Measurements from ENCODE around the gene HOXC4.
A peak's percentile ranks its signal among the peaks of the same experiment; 100 is the strongest.

The HOXC4 gene

DNA sequence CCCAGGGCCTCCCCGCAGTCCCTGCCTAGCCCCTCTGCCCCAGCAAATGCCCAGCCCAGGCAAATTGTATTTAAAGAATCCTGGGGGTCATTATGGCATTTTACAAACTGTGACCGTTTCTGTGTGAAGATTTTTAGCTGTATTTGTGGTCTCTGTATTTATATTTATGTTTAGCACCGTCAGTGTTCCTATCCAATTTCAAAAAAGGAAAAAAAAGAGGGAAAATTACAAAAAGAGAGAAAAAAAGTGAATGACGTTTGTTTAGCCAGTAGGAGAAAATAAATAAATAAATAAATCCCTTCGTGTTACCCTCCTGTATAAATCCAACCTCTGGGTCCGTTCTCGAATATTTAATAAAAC lies 23.2 kb upstream of the HOXC4 start:
- no peaks in the 10 kb centered on the region for H3K36me3 ChIP-seq (ENCODE audit: control insufficient read depth, insufficient read depth, low read length)
- no peak for DNase-seq
- H3K4me1 ChIP-seq (ENCODE audit: control insufficient read depth, insufficient read depth, low read length, poor library complexity, severe bottlenecking) = peaks cover 20% of the 10 kb centered on the region
- peaks cover 93% of the 10 kb centered on the region for H3K27me3 ChIP-seq (replicated peaks; ENCODE audit: control insufficient read depth, insufficient read depth, low read length, poor library complexity, severe bottlenecking)
- no peak overlapping the region for H3K4me3 ChIP-seq (ENCODE audit: insufficient read depth, low read depth, low read length, poor library complexity, severe bottlenecking)
- peaks cover 12% of the 10 kb centered on the region for H3K9me3 ChIP-seq (ENCODE audit: control insufficient read depth, low read length)
- H3K27ac ChIP-seq (ENCODE audit: insufficient read depth, low read length, poor library complexity, severe bottlenecking) = no peak overlapping the region

DNA sequence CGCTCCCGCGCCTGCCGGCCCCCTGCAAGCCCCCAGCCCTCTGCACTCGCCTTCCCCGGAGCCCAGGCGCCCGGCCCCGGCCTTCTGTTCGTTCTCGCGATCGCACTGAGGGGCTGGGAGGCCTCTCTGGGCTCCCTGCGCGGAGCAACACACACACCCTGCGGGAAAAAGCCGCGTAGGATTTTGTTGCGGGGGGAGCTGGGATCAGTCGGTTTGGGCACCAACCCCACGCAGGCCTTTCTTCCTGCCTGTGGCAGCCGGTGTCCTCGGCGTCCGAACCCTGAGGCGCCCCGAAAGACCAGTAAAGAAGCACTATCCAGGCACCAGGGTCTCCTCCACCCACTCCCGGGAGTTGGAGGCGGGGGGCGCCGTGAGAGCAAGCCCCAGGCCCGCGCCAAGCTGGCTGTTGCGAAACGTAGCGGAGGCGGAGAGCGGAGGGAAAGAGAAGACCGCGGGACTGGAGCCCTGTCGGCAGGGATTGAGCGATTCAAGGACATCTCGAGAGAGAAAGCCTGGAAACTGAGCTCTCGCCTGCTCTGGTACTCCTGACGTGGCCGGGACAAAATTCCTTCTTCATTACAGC lies 22.7 kb upstream of the HOXC4 start:
- Histone ChIP-seq H3K9me3 (ENCODE audit: control insufficient read depth, low read length) (peaks cover 12% of the 10 kb centered on the region), H3K27me3 (replicated peaks; ENCODE audit: control insufficient read depth, insufficient read depth, low read length, poor library complexity, severe bottlenecking) (peaks cover 91% of the 10 kb centered on the region), H3K4me1 (ENCODE audit: control insufficient read depth, insufficient read depth, low read length, poor library complexity, severe bottlenecking) (peaks cover 20% of the 10 kb centered on the region), H3K4me3 (ENCODE audit: insufficient read depth, low read depth, low read length, poor library complexity, severe bottlenecking) (no peak overlapping the region), H3K27ac (ENCODE audit: insufficient read depth, low read length, poor library complexity, severe bottlenecking) (no peak overlapping the region), H3K36me3 (ENCODE audit: control insufficient read depth, insufficient read depth, low read length) (no peaks in the 10 kb centered on the region)
- no peak for DNase-seq

DNA sequence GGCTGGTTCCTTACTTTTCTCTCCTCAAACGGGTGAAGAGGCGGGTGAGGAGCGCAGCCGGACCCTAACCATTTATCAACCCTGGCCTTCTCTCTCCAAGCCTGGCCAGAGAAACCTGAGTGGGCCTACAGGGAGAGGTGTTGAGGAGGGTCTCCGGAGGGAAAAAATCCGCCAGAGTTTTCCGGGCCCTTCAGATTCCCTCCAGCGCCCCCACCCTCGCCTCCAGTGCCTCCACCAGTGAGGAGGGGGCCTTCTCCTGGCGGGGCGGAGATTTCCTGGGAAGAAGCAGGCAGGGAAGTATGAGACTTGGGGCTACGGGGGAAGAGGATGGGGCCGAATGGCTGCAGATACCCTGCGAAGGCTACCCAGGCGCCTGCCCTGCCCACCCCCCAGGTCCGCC lies 22.2 kb upstream of the HOXC4 start:
- no peak overlapping the region for H3K27ac ChIP-seq (ENCODE audit: insufficient read depth, low read length, poor library complexity, severe bottlenecking)
- H3K9me3 ChIP-seq (ENCODE audit: control insufficient read depth, low read length) = peaks cover 12% of the 10 kb centered on the region
- no peak for DNase-seq
- H3K4me3 ChIP-seq (ENCODE audit: insufficient read depth, low read depth, low read length, poor library complexity, severe bottlenecking) = no peak overlapping the region
- peaks cover 91% of the 10 kb centered on the region for H3K27me3 ChIP-seq (replicated peaks; ENCODE audit: control insufficient read depth, insufficient read depth, low read length, poor library complexity, severe bottlenecking)
- peaks cover 20% of the 10 kb centered on the region for H3K4me1 ChIP-seq (ENCODE audit: control insufficient read depth, insufficient read depth, low read length, poor library complexity, severe bottlenecking)
- no peaks in the 10 kb centered on the region for H3K36me3 ChIP-seq (ENCODE audit: control insufficient read depth, insufficient read depth, low read length)

DNA sequence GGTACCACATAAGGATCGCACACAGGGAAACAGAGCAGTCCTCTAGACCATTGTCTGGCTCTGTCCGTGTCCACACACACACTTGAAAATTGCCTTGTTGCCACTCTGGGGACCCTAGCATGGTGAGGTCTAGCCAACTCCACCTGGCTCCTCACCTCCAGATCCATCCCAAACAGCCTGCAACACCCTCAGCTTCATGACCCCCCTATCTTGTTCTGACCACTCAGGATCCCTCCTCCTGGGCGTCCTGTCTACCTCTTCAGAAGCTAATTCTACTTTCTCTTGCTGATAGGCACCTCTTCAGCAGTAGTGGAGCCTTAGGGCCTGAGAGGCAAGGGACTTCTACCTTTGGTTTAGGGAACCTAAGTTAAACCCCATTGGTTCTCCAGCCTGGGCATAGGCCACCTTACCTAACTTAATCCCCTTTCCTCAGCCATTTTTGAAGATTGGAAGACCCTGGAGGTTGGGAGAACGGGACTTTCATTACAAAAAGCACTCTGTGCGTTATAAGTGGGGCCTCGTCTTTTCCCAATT lies 21.5 kb upstream of the HOXC4 start:
- Histone ChIP-seq H3K4me3 (ENCODE audit: insufficient read depth, low read depth, low read length, poor library complexity, severe bottlenecking) (no peak overlapping the region), H3K4me1 (ENCODE audit: control insufficient read depth, insufficient read depth, low read length, poor library complexity, severe bottlenecking) (peaks cover 20% of the 10 kb centered on the region), H3K36me3 (ENCODE audit: control insufficient read depth, insufficient read depth, low read length) (no peaks in the 10 kb centered on the region), H3K9me3 (ENCODE audit: control insufficient read depth, low read length) (peaks cover 12% of the 10 kb centered on the region), H3K27me3 (replicated peaks; ENCODE audit: control insufficient read depth, insufficient read depth, low read length, poor library complexity, severe bottlenecking) (peaks cover 86% of the 10 kb centered on the region), H3K27ac (ENCODE audit: insufficient read depth, low read length, poor library complexity, severe bottlenecking) (no peak overlapping the region)
- no peak for DNase-seq

DNA sequence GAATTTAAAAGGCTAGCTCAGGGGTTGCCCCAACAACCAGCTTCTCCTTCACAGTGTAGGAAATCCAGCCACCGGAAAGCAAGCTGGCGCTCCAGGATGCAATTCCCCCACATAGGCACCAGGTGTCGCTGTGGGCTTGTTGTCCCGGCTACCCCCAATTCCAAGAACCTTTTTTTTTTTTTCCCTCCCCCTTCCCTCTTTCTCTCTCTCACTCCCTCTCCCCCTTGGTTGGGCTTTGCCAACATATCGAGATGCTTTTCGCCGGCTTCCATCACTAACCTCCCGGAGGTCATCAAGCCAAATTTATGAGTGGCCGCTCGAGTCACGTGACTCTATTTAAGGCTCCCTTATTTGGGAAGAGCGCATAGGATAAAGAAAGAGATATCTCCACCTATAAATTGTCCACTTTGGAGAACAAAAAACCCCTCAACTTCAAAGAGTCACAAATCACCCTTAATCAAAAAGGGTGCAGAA lies 21.0 kb upstream of the HOXC4 start, which contains the start of gene HOXC5:
TSS of gene HOXC5 (plus strand) at position 424 of the 474 bp plus-strand sequence. CDS start 73 bp downstream, outside the sequence.
- Histone ChIP-seq H3K36me3 (ENCODE audit: control insufficient read depth, insufficient read depth, low read length) (no peaks in the 10 kb centered on the region), H3K9me3 (ENCODE audit: control insufficient read depth, low read length) (peaks cover 12% of the 10 kb centered on the region), H3K4me1 (ENCODE audit: control insufficient read depth, insufficient read depth, low read length, poor library complexity, severe bottlenecking) (peaks cover 20% of the 10 kb centered on the region), H3K27ac (ENCODE audit: insufficient read depth, low read length, poor library complexity, severe bottlenecking) (no peak within 1 kb of the TSS), H3K4me3 (ENCODE audit: insufficient read depth, low read depth, low read length, poor library complexity, severe bottlenecking) (no peak within 1 kb of the TSS), H3K27me3 (replicated peaks; ENCODE audit: control insufficient read depth, insufficient read depth, low read length, poor library complexity, severe bottlenecking) (peaks cover 81% of the 10 kb centered on the region)
- peak; percentile 23 to 26 (median 24) for DNase-seq

DNA sequence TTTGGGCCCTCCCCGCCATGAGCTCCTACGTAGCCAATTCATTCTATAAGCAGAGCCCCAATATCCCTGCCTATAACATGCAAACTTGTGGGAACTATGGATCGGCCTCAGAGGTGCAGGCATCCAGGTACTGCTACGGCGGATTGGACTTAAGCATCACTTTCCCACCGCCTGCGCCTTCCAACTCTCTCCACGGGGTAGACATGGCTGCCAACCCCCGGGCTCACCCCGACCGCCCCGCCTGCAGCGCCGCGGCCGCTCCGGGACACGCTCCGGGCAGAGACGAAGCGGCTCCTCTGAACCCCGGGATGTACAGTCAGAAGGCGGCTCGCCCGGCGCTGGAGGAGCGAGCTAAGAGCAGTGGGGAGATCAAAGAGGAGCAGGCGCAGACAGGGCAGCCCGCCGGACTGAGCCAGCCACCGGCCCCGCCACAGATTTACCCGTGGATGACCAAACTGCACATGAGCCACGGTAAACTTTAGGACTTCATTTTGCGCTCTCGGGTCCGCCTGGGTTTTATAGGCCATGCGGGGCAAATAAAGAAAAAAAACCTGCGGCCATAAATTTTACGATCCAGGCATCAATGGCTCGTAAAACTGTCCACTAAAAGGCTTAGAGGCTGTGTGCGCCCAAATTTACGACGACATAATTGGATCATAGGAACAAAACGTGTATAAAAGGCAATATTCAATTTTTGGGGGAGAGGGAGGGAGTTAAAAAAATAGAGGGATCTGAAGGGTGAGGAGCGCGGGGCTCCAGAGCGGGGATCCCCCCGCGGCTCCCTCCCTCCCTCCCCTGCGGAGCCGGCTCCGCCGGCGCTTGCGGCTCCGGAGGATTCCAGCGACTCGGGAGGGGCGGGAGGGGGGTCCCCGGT lies 20.3 kb upstream of the HOXC4 start:
- Histone ChIP-seq H3K36me3 (ENCODE audit: control insufficient read depth, insufficient read depth, low read length) (no peaks in the 10 kb centered on the region), H3K4me1 (ENCODE audit: control insufficient read depth, insufficient read depth, low read length, poor library complexity, severe bottlenecking) (peaks cover 20% of the 10 kb centered on the region), H3K9me3 (ENCODE audit: control insufficient read depth, low read length) (peaks cover 12% of the 10 kb centered on the region), H3K4me3 (ENCODE audit: insufficient read depth, low read depth, low read length, poor library complexity, severe bottlenecking) (no peak overlapping the region), H3K27me3 (replicated peaks; ENCODE audit: control insufficient read depth, insufficient read depth, low read length, poor library complexity, severe bottlenecking) (peaks cover 83% of the 10 kb centered on the region), H3K27ac (ENCODE audit: insufficient read depth, low read length, poor library complexity, severe bottlenecking) (no peak overlapping the region)
- no peak for DNase-seq

DNA sequence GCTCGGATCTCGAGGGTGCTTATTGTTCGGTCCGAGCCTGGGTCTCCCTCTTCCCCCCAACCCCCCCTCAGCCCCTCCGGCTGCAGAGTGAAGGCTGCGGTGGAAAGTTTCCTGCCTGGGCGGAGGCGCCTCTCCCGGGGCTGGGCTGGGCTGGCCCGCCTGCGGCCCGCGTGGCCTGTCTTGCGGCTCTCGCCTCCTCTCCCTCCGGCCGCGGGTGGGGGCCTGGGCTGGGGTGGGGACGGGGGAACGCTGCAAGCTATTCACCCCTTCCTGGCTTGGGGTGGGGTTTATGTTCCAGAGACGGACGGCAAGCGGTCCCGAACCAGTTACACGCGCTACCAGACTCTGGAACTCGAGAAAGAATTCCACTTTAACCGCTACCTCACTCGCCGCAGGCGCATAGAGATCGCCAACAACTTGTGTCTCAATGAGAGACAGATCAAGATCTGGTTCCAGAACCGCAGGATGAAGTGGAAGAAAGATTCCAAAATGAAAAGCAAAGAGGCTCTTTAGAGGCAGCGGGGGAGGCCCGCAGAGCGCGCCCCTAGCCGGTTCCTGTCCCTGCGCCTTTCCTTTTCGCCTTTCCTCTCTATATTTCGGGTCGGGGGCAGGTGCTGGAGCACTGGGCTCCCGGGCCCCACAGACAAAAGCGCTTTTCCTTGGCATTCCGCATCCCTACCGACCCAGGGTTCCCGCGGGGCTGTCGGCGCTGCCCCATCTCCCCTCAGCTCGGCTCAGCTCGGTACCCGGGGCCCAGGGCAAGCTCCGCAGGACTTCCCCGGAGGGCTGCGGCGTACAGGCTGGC lies 19.5 kb upstream of the HOXC4 start:
- Histone ChIP-seq H3K4me1 (ENCODE audit: control insufficient read depth, insufficient read depth, low read length, poor library complexity, severe bottlenecking) (peaks cover 18% of the 10 kb centered on the region), H3K27me3 (replicated peaks; ENCODE audit: control insufficient read depth, insufficient read depth, low read length, poor library complexity, severe bottlenecking) (peaks cover 75% of the 10 kb centered on the region), H3K36me3 (ENCODE audit: control insufficient read depth, insufficient read depth, low read length) (no peaks in the 10 kb centered on the region), H3K4me3 (ENCODE audit: insufficient read depth, low read depth, low read length, poor library complexity, severe bottlenecking) (peak overlapping the region; percentile 6), H3K27ac (ENCODE audit: insufficient read depth, low read length, poor library complexity, severe bottlenecking) (no peak overlapping the region), H3K9me3 (ENCODE audit: control insufficient read depth, low read length) (peaks cover 12% of the 10 kb centered on the region)
- DNase-seq = no peak

DNA sequence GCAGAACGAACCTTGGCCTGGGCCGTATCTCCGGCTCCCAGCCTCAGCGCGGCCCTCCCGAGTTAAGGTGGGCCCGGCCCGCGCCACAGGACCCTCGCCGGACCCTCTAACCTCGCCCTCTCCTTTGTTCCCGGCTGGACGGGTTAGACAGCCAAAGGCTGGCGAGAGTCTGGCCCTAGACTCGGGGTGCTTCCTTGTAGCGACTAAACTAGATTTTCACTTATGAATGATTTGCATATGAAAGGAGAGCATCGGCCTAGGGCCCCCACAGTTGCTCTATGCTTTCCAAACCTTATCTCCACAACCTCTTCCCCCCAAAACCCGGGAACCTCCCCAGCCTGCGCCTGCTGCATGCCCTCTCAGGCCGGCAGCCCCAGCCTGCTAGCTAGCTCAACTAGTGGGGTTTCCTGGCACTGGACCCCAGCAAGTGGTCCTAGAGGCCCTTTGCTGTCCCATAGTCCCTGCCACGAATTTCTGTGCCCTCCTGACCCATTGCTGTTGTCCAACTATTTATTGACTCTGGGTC lies 18.8 kb upstream of the HOXC4 start:
- H3K4me3 ChIP-seq (ENCODE audit: insufficient read depth, low read depth, low read length, poor library complexity, severe bottlenecking) = no peak overlapping the region
- peaks cover 12% of the 10 kb centered on the region for H3K9me3 ChIP-seq (ENCODE audit: control insufficient read depth, low read length)
- no peak for DNase-seq
- H3K27me3 ChIP-seq (replicated peaks; ENCODE audit: control insufficient read depth, insufficient read depth, low read length, poor library complexity, severe bottlenecking) = peaks cover 76% of the 10 kb centered on the region
- no peaks in the 10 kb centered on the region for H3K36me3 ChIP-seq (ENCODE audit: control insufficient read depth, insufficient read depth, low read length)
- H3K27ac ChIP-seq (ENCODE audit: insufficient read depth, low read length, poor library complexity, severe bottlenecking) = no peak overlapping the region
- peaks cover 14% of the 10 kb centered on the region for H3K4me1 ChIP-seq (ENCODE audit: control insufficient read depth, insufficient read depth, low read length, poor library complexity, severe bottlenecking)

DNA sequence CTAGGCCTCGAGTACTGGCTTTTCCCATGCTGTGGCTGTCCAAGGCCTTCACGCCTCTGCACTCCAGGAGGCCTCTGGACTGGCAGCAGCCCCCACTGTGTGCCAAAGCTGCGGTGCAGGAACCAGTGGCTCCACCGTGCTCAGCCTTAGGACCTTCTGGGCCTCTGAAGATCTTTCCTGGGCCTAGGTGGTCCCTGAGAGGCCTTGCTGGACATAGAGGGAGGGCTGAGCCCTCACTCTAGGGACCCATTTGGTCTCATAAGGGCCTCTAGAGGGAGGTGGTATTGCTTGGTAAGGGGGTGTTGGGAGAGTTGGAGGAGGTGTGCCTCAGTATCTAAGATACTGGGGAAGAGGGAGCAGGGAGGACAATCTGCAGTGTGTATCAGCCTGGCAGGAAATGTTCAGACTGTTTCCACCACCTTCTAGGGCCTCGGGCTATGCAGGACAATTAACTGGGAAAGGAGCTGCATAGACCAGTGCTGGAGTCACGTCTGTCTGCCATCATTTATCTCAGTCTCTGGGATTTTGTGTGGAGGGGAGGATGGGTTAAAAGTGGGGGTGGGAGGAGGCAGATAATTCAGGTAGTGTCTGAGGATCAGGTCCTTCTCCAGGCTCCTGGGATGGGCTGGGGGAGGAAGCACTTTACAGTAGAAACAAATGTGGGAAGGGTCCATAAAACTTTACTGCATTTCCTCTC lies 17.9 kb upstream of the HOXC4 start:
- Histone ChIP-seq H3K27me3 (replicated peaks; ENCODE audit: control insufficient read depth, insufficient read depth, low read length, poor library complexity, severe bottlenecking) (peaks cover 75% of the 10 kb centered on the region), H3K9me3 (ENCODE audit: control insufficient read depth, low read length) (peaks cover 12% of the 10 kb centered on the region), H3K4me1 (ENCODE audit: control insufficient read depth, insufficient read depth, low read length, poor library complexity, severe bottlenecking) (peaks cover 13% of the 10 kb centered on the region), H3K27ac (ENCODE audit: insufficient read depth, low read length, poor library complexity, severe bottlenecking) (no peak overlapping the region), H3K4me3 (ENCODE audit: insufficient read depth, low read depth, low read length, poor library complexity, severe bottlenecking) (no peak overlapping the region), H3K36me3 (ENCODE audit: control insufficient read depth, insufficient read depth, low read length) (no peaks in the 10 kb centered on the region)
- no peak for DNase-seq
